Measurements from ENCODE around the gene MAP4K4.

MAP4K4 gene

GRCh38 chr2:101731221-101732054, 33.9 kb downstream of the MAP4K4 start:
- H3K27me3 ChIP-seq: no peaks in the 10 kb centered on the region
- intact Hi-C loops (cut with DNase I; ENCODE audit: low total_unique reads): no loop called here
- TF ChIP-seq CTCF (IDR thresholded peaks at IDR 0.05): no peak
- H3K27ac ChIP-seq: no peak overlapping the region
- peaks cover 4 to 79% (median 25%) of the 10 kb centered on the region in 4 donors for H3K4me1 ChIP-seq
- H3K9me3 ChIP-seq: no peaks in the 10 kb centered on the region
- no peak for DNase-seq
- no peak overlapping the region for H3K4me3 ChIP-seq
- H3K36me3 ChIP-seq: no peaks in the 10 kb centered on the region

DNA sequence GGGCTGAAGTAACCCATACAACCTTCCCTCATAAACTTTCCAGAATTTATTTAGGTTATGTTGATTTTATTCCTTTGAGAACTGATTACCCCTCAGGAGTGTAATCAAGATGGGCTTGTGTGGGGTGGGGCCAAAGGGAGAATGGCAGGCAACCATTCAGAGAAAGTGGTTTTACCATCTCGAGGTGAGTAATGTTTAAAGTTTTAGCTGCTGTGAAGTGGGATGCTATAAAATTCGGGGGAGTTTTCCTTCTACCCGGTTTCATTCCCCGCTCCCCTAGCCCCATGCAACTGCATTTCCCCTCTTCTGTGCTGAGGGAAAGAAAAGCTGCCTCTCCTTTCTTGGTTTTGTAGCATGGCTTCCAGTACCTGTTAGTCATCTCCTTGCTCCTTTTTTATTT, 34.7 kb downstream of the MAP4K4 start:
- H3K4me3 ChIP-seq: no peak overlapping the region
- intact Hi-C loops (cut with DNase I; ENCODE audit: low total_unique reads): no loop called here
- H3K36me3 ChIP-seq: no peaks in the 10 kb centered on the region
- no peaks in the 10 kb centered on the region for H3K27me3 ChIP-seq
- no peak for TF ChIP-seq CTCF (IDR thresholded peaks at IDR 0.05)
- no peak for DNase-seq
- H3K9me3 ChIP-seq: no peaks in the 10 kb centered on the region
- H3K4me1 ChIP-seq: peaks cover 5 to 82% (median 30%) of the 10 kb centered on the region in 4 donors
- H3K27ac ChIP-seq: no peak overlapping the region

- intact Hi-C loops (cut with DNase I; ENCODE audit: low total_unique reads): no loop called here
- DNase-seq: no peak
- Histone ChIP-seq H3K27me3 (no peaks in the 10 kb centered on the region), H3K27ac (no peak overlapping the region), H3K4me3 (no peak overlapping the region), H3K36me3 (no peaks in the 10 kb centered on the region), H3K4me1 (peaks cover 5 to 82% (median 35%) of the 10 kb centered on the region in 4 donors), H3K9me3 (no peaks in the 10 kb centered on the region)
- TF ChIP-seq CTCF (IDR thresholded peaks at IDR 0.05): no peak
Measured at GRCh38 chr2:101732773-101733256, 35.3 kb downstream of the MAP4K4 start.

- Histone ChIP-seq H3K27ac (no peak overlapping the region), H3K9me3 (no peaks in the 10 kb centered on the region), H3K4me3 (no peak overlapping the region), H3K4me1 (peaks cover 5 to 87% (median 40%) of the 10 kb centered on the region in 4 donors), H3K27me3 (no peaks in the 10 kb centered on the region), H3K36me3 (no peaks in the 10 kb centered on the region)
- DNase-seq: no peak
- intact Hi-C loops (cut with DNase I; ENCODE audit: low total_unique reads): no loop called here
- no peak for TF ChIP-seq CTCF (IDR thresholded peaks at IDR 0.05)
Measured at GRCh38 chr2:101733257-101733993, 35.9 kb downstream of the MAP4K4 start.

DNA sequence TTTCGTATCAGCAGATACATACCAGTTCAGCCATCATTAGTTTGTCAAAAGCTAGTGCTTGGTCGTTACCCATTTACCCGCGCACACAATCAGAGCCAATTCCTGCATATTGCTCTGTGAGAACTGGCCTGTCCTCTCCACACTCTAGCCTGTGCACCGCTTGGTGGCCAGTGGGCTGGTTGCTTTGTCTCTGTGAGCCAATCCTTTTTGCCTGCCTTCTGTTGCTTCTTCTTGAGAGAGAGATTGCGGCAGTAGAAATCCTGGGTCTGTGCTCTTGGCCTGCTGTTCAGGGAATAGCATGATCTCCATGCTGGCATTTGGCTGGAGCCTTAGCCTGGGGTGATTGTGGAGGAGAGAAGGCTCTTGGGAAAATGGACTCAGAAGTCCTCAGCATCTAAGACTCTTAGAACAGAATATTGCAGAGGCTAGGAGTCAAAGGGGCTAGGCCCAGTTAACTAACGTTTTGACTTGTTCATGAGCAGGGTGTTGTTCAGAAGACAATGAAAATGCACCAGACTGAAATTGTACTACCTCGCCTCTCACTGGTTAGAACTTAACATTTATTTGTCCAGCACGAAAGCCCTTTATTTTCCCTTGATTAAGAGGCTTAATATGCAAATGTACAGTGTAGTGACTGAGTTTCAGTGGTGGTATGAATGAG, 37.1 kb downstream of the MAP4K4 start:
- no peak overlapping the region for H3K4me3 ChIP-seq
- no peak for TF ChIP-seq CTCF (IDR thresholded peaks at IDR 0.05)
- no peaks in the 10 kb centered on the region for H3K9me3 ChIP-seq
- H3K27me3 ChIP-seq: no peaks in the 10 kb centered on the region
- no peaks in the 10 kb centered on the region for H3K36me3 ChIP-seq
- intact Hi-C loops (cut with DNase I; ENCODE audit: low total_unique reads): no loop called here
- peaks cover 5 to 87% (median 41%) of the 10 kb centered on the region in 4 donors for H3K4me1 ChIP-seq
- H3K27ac ChIP-seq: peak overlapping the region in 1 of 2 donors; percentile 8
- DNase-seq: no peak
